ENCODE results near the gene SOBP. TPM values are rescaled to one million over a fixed set of nuclear protein-coding genes. Genes with fewer than 3 reads are reported as not detected.
A peak's percentile ranks its signal among the peaks of the same experiment; 100 is the strongest.

The SOBP gene
- total and polyA plus RNA-seq, 2 donors, result 15.3 to 27.7 TPM

DNA sequence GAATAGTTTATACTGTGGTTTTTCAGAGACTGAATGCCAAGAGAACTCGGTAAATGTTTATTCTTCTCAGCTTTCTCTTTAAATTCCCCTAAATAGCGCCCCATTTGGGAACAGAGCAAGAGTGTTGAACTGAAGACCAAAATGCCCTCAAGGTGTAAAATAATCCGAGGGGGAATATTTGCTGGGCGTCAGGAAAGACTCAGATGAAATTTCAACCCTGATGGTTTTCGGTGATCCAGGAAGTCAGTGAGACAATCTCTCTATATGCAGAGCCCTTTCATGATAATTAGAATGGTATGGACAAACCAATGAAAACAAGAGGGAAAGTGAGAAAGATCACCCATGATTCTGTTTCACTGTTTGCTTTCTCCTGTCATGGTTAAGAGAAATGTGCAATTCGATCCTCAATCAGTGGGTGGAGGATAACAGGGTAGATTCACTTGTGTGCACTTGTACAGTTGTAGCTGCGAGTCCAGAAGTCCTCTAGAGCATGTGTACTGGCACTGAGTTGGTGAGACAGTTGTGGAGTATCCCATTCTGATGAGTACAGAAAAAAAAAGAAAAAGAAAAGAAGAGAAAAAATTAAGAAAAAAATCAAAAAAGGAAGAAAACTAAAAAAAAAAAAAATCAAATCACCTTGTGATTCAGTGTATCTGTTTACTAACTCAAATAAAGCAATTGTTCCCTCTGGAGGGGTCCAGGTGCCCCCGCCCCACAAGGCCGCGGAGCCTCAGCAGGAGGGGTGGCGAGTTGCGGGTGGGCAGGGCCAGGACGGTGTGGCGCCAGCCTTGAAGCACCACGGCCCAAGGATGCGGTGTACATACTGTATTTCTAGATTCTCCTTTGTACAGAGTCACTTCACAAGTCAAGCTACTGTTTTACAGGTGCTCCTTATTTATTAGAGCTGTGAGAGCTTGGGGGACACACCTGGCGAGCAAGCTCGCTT, 169.3 kb downstream of the SOBP start:
- H3K27ac ChIP-seq (ENCODE audit: low read depth), result peak overlapping the region; percentile 19
- no peak for DNase-seq (ENCODE audit: extremely low spot score)
- WGBS, result 78% methylated on average over 18 of the region's 18 CpGs

DNA sequence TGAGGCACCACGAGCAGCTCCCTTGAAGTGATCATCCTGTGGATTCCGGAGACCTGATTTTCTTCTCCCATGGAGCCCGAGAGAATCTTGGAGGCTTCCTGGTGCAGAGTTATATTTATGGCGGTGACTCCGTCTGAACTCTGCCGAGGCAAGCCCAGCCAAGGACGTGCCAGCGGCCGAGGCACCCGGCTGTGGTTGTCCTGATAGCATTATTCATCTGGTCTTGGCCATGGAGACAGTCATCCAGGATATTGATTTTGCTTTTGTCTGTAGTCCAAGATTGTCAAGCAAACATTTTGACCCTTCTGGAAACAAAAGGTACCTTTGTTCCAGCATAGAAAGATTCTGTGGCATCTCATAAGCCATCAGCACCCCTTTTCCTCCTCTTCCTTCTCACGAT, 170.9 kb downstream of the SOBP start:
- no peak for DNase-seq (ENCODE audit: extremely low spot score)
- Histone ChIP-seq H3K4me1 (ENCODE audit: insufficient read depth) (no peaks in the 10 kb centered on the region), H3K27ac (ENCODE audit: low read depth) (no peak overlapping the region), H3K4me3 (ENCODE audit: low read depth, low read length) (no peak overlapping the region), H3K36me3 (ENCODE audit: insufficient read depth) (no peaks in the 10 kb centered on the region)
- 94% methylated on average over 11 of the region's 11 CpGs for WGBS

More for the DNA sequence above, 169.3 kb downstream of the SOBP start:
- no peaks in the 10 kb centered on the region for H3K36me3 ChIP-seq (ENCODE audit: insufficient read depth)
- H3K4me1 ChIP-seq (ENCODE audit: insufficient read depth), result no peaks in the 10 kb centered on the region
- no peak overlapping the region for H3K4me3 ChIP-seq (ENCODE audit: low read depth, low read length)

DNA sequence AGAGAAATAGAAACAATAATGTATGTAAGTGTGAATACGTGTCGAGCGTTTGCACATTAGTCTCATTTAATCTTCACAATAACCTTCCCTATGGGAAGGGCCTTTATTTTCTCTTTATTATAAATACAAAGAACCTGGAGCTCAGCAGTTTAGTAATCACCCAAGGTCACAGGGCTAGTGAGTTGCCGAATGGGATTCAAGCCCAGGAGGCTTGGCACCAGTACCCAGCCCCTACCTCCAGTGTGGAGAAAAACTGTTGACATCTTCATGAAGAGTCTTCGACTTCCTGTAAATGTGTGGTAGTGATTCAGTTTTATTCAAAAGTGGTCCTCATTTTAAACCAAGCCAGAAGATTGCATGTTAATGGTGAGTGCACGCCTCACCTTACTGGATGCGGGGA, 171.4 kb downstream of the SOBP start:
- H3K4me1 ChIP-seq (ENCODE audit: insufficient read depth), result no peaks in the 10 kb centered on the region
- DNase-seq (ENCODE audit: extremely low spot score), result no peak

DNA sequence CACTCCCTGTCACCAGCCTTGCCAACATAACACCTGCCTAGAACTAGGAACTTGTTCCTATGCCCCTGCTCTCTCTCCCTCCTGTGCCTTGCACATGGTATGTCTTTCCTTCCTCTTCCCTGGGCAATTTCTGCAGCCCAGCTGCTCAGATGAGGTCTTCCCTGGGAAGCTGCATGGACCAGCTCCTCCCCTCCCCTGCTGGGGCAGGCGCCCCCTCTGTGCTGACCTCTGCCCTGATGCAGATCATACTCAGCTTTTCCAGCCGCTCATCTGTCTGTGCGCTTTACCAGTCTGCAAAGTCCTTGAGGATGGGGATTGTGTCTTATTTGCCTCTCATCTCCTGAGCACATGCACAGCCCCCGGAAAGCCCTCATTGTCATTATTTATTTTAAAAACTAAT, 172.4 kb downstream of the SOBP start:
- no peaks in the 10 kb centered on the region for H3K4me1 ChIP-seq (ENCODE audit: insufficient read depth)
- no peak for DNase-seq (ENCODE audit: extremely low spot score)
- 68% methylated on average over 4 of the region's 4 CpGs for WGBS
- H3K36me3 ChIP-seq (ENCODE audit: insufficient read depth), result no peaks in the 10 kb centered on the region
- H3K27ac ChIP-seq (ENCODE audit: low read depth), result no peak overlapping the region
- no peak overlapping the region for H3K4me3 ChIP-seq (ENCODE audit: low read depth, low read length)

More for the DNA sequence above, 171.4 kb downstream of the SOBP start:
- Histone ChIP-seq H3K36me3 (ENCODE audit: insufficient read depth) (no peaks in the 10 kb centered on the region), H3K27ac (ENCODE audit: low read depth) (no peak overlapping the region), H3K4me3 (ENCODE audit: low read depth, low read length) (no peak overlapping the region)
- 91% methylated on average over 7 of the region's 7 CpGs for whole genome bisulfite sequencing

DNA sequence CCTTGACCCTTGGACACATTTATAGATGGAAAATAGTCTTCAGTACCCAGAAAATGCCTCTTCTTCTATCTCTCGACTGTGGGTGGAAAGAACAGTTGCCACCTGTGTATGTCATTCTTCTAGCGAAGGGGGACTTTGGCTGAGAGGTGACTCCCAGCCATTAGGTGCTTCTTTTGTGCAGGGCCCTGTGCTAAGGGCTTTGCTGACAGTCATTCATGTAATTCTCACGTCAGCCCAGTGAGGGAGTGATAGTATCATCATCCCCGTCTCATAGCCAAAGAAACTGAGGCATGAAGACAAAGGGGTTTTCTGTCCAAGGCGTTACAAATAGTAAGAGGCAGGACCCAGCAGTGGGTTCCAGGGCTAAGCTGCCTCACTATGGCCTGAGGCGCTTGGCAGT, 173.4 kb downstream of the SOBP start:
- H3K27ac ChIP-seq (ENCODE audit: low read depth), result no peak overlapping the region
- no peaks in the 10 kb centered on the region for H3K4me1 ChIP-seq (ENCODE audit: insufficient read depth)
- no peak overlapping the region for H3K4me3 ChIP-seq (ENCODE audit: low read depth, low read length)
- DNase-seq (ENCODE audit: extremely low spot score), result no peak
- H3K36me3 ChIP-seq (ENCODE audit: insufficient read depth), result no peaks in the 10 kb centered on the region
- 88% methylated on average over 6 of the region's 6 CpGs for WGBS

DNA sequence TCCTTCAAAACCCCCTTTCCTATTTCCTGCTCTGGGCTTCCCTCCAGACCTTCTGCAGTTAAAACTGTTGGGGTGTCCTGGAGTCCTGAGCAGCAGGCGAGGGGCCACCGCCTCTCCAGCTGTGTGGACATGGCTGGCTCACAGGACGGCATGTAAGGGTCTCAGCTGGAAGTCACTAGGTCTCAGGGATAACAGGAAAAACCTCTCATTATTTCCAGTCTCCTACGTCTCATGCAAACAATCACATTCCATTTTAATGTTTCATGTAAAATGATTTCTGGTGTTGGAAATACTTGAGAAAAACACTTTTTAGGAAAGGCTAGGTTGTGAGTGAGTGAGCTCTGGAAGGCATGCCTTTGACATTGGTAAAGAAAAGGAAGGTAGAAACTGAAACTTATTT, 175.5 kb downstream of the SOBP start:
- no peak for DNase-seq (ENCODE audit: extremely low spot score)
- Histone ChIP-seq H3K4me3 (ENCODE audit: low read depth, low read length) (no peak overlapping the region), H3K4me1 (ENCODE audit: insufficient read depth) (no peaks in the 10 kb centered on the region), H3K27ac (ENCODE audit: low read depth) (no peak overlapping the region), H3K36me3 (ENCODE audit: insufficient read depth) (no peaks in the 10 kb centered on the region)
- 59% methylated on average over 4 of the region's 4 CpGs for WGBS

DNA sequence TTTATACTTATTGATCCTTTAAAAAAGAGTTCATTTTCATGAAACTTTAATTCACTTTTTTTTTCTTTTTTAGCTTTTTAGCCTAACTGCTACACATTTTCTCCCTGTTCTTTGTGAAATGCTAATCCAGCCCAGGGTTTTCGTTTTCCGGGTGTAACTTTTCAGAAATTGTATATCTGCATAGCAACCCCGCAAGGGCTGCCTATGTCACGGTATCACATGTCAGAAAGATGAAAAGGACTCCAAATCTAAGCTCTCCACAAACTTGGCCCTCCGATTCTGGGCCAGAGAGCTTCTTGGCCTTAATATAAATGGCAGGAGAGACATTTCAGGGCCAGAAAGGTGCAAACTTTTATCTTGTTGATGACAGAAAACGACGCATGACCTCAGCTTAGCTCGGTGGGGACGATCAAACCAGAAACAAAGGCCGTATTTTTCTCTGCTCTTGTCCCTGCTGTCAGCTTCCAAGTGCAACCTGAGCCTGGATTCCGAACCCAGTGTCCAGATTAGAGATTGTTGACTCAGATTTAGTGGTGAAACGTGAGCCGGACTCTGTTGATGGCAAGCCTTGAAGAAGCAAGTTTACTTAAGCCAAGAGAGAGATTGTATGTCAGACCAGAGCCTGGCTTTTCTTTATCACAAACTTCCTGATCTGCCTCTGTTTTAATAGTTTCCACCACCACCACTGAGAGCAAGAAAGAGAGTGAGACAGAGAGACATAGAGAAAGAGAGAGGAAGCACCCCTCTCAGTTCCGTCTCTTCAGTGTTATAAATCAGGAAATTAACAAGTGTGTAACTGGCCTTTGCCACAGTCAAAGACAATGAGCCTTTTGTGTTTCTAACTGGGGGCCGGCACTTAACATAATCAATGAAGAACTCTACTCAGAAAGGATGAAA, 176.4 kb downstream of the SOBP start:
- Histone ChIP-seq H3K4me3 (ENCODE audit: low read depth, low read length) (no peak overlapping the region), H3K36me3 (ENCODE audit: insufficient read depth) (no peaks in the 10 kb centered on the region), H3K27ac (ENCODE audit: low read depth) (no peak overlapping the region), H3K4me1 (ENCODE audit: insufficient read depth) (no peaks in the 10 kb centered on the region)
- DNase-seq (ENCODE audit: extremely low spot score), result no peak
- 53% methylated on average over 15 of the region's 15 CpGs for WGBS

DNA sequence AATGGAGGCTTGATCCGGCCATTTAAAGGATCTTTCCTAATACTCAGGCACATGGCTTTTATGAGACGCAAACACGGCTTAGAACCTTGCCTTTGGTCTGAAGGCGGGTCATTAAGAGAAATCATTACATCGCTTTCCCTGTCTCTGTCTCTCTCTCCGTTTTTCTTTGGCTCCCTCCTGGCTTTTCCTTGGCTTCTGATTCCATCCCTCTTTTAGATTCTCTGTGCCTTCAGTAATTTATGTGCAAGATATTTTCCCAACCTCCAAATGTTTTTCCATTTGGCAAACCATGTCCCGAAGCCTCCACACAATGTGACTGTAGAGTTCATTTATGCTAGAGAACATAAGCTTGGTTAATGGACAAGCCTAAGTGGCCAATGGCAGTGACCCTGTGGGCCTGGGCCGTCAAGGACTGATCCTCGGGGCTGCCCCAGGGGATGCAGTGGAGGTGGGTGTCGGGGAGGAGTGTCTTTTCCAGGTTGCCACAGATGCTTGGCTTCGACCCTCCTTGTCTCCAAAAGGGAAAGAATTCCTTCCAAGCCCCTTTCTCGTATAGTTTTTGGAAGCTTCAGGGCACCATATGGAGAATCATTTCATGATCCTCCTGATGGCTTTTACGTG, 177.2 kb downstream of the SOBP start:
- Histone ChIP-seq H3K4me1 (ENCODE audit: insufficient read depth) (no peaks in the 10 kb centered on the region), H3K4me3 (ENCODE audit: low read depth, low read length) (no peak overlapping the region), H3K36me3 (ENCODE audit: insufficient read depth) (no peaks in the 10 kb centered on the region), H3K27ac (ENCODE audit: low read depth) (no peak overlapping the region)
- no peak for DNase-seq (ENCODE audit: extremely low spot score)
- WGBS, result 78% methylated on average over 13 of the region's 13 CpGs

DNA sequence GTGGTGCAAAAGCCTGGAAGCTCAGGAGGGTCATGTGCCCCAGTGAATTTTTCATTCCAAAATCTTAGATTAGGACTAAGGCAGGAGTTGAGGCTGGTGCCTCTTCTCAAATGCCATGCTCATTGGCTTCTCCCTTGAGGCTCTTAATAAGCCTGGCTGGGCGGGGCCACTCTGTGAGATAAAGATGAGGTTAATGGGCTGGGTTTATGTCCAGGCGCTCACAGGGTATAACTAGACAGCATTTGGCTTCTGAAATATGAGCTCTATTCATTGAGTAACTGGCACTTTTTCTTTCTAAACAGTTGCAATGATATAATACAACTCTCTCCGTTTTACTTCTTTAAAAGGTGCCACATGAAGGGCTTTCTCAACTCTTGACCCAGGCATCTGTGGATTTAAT, 177.9 kb downstream of the SOBP start:
- no peaks in the 10 kb centered on the region for H3K4me1 ChIP-seq (ENCODE audit: insufficient read depth)
- DNase-seq (ENCODE audit: extremely low spot score), result no peak
- no peaks in the 10 kb centered on the region for H3K36me3 ChIP-seq (ENCODE audit: insufficient read depth)
- no peak overlapping the region for H3K4me3 ChIP-seq (ENCODE audit: low read depth, low read length)
- H3K27ac ChIP-seq (ENCODE audit: low read depth), result no peak overlapping the region
- WGBS, result 93% methylated on average over 3 of the region's 3 CpGs

DNA sequence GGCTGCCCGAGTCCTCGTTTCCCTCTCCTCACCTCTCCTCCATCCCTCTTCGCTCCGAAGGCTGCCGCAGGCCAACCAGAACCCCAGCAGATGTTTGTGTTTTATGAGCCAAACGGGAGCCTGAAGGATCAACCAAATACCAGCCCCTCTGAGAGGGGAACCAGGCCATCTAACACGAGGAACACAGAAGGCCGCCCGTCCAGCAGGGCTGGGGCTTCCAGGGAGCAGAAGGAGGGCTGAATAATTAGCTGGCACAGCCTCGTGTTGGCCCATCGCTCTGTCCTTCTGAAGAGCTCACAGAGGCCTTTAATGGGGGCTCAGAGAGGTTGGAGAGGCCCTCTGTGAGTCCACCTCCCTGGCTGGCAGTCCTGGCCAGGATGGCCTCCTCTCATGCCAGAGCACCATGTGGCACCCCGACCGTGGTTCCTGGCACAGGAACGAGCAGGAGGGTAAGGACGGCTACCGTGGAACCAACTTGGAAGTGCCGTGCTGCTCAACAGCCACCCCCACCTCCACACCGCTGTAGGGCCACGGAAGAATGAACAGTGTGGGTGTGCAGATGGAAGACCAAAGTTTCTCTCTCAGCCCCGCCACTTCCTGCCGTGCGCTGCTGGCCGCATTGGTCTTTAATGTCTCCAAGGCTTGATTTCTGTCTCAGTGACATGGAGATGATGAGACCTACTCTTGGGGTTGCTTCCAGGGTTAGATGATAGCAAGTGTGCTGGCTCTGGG, 179.0 kb downstream of the SOBP start:
- no peak for DNase-seq (ENCODE audit: extremely low spot score)
- H3K4me1 ChIP-seq (ENCODE audit: insufficient read depth), result no peaks in the 10 kb centered on the region
- no peak overlapping the region for H3K4me3 ChIP-seq (ENCODE audit: low read depth, low read length)
- 63% methylated on average over 23 of the region's 23 CpGs for WGBS
- H3K36me3 ChIP-seq (ENCODE audit: insufficient read depth), result no peaks in the 10 kb centered on the region
- no peak overlapping the region for H3K27ac ChIP-seq (ENCODE audit: low read depth)

DNA sequence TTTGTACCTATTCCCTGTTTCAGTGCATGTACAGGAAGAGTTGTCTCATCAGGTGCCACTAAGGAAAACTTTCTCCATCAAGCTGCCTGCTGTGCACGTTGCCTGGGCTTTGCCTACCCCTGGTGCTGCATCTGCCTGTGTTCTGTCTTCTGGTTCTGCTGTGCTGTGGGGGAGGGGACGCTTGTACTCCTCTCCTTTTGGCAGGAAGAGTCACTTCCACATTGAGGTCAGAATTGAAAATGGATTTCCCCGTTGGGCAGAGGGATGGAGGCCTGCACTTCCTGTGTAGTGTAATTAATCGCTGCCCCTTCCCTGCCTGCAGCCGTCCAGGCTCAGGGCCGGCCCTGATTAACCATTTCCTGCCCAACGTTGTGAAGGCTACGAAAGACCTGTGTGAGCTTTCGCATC, 180.9 kb downstream of the SOBP start:
- no peak overlapping the region for H3K4me3 ChIP-seq (ENCODE audit: low read depth, low read length)
- WGBS, result 31% methylated on average over 9 of the region's 9 CpGs
- H3K4me1 ChIP-seq (ENCODE audit: insufficient read depth), result no peaks in the 10 kb centered on the region
- no peak for DNase-seq (ENCODE audit: extremely low spot score)
- no peak overlapping the region for H3K27ac ChIP-seq (ENCODE audit: low read depth)
- H3K36me3 ChIP-seq (ENCODE audit: insufficient read depth), result no peaks in the 10 kb centered on the region

DNA sequence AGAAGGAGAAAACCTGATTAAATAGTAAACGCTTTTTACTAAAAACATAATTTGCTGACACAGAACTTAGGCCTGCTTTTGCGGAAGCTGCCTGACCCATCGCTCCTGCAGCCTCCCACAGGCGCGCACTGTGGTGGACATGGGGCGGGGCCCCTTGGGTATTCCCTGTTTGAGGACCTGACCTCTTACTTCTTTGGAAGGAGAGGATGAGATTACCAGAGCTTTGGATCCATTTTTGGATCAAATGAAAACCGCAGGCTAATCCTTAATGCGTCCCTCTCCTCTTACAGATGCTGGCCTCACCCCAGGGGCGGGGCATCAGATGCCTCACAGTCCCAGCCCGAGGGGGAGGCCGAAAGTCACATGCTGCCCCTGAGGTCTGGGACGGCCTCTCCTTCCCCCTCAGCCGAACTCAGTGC, 183.2 kb downstream of the SOBP start:
- DNase-seq (ENCODE audit: extremely low spot score), result no peak
- no peaks in the 10 kb centered on the region for H3K4me1 ChIP-seq (ENCODE audit: insufficient read depth)
- 72% methylated on average over 13 of the region's 13 CpGs for WGBS

More for the DNA sequence above, 183.2 kb downstream of the SOBP start:
- H3K36me3 ChIP-seq (ENCODE audit: insufficient read depth), result no peaks in the 10 kb centered on the region
- H3K27ac ChIP-seq (ENCODE audit: low read depth), result no peak overlapping the region
- no peak overlapping the region for H3K4me3 ChIP-seq (ENCODE audit: low read depth, low read length)

Data from urinary bladder (tissue), 4 donors.